CD4-positive, alpha-beta T cell treated with Interleukin-10 for 1 hour (primary cell): ENCODE measurements around the gene TFAP2E.

Experiments
- DNase-seq: peaks from one replicate; pipeline ENCODE4 v3.0.0-alpha.2; 2020

The TFAP2E gene

DNA sequence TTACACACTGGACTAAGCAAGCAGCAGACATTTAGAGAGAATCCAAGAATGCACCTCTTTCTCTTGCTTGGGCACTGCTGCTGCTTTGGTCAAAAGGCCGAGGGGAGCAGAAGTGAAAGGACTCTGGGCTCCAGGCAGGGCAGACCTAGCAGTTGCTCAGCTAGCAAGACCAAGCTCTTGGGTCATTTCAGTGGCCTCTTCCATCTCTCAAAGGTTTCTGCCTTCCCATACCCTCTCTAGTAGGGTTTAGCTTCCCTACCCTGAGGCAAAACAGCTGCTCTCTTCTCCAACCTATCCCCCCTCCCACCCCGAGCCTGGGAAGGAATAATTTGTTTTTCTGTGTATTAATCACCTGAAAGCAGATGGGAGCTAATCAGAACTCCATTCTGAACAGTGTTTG, 25.8 kb downstream of the TFAP2E start:
- no peak for DNase-seq

DNA sequence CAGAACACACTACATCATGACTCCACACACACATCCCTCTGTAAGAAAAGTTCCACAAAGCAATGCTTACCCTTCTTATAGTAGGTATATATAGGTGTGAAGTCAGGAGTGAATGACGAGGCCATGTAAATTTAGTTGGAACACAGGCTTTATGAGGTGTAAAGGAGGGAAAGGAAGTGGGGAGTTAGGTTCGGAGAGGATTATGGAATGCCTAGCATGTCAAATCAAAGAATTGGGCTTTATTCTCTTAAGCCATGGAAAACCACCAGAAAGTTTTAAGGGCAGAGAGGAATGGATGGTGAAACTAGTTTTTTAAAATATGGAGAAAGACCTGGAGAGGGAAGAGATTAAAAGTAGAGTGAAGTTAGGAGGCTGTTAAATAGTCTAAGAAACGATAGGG, 26.3 kb downstream of the TFAP2E start:
- no peak for DNase-seq

DNA sequence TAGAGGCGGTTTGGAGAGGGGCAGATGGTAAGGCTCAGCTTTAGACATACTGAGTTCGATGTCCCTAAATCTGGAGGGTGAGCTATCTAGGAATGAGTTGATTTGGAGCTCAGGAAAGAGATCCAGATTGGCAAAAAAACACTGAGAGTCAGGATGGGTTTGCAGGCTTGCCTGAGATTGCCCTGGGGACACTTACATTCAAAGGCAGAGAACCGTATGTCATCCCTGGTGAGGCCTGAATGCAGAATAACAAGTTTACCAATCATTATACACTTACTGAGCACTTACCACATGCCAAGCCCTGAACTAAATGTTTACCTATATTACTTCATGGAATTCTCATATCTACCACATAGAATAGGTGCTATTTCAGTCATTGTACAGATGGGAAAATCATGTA, 27.5 kb downstream of the TFAP2E start:
- DNase-seq = no peak

DNA sequence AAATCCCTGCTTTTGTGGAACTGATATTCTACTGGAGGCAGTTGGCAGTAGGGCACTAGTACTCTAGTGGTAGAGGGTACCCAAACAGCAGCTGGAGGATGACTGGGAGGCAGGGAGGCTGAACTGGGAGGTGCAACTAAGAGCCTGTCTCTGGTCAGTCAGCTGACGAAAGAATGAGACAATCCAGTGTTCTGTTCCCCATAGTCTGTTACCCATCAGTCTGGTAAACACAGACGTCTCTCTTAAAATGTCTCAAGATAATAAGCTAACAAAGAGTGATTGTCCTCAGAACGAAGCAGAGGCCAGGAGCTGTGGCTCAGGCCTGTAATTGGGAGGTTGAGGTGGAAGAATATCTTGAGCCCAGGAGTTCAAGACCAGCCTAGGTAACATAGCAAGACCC, 30.4 kb downstream of the TFAP2E start:
- DNase-seq = no peak

DNA sequence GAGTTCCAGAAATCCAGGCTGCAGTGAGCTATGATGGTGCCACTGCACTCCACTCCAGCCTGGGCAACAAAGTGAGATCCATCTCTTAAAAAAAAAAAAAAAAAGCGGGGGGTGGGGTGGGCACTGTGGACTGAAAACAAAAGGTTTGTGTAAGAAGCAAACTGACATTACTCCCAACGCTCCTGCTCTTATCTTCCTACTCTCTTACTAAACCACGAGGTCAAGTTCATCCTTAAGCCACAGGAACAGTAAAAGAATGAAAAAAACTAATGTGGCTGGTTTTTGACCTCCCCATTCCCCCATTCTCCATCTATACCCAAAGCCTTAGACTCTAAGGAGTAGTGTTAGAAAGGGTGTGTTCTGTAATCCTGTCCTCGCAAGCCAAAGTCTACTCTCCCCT, 30.8 kb downstream of the TFAP2E start:
- no peak for DNase-seq

DNA sequence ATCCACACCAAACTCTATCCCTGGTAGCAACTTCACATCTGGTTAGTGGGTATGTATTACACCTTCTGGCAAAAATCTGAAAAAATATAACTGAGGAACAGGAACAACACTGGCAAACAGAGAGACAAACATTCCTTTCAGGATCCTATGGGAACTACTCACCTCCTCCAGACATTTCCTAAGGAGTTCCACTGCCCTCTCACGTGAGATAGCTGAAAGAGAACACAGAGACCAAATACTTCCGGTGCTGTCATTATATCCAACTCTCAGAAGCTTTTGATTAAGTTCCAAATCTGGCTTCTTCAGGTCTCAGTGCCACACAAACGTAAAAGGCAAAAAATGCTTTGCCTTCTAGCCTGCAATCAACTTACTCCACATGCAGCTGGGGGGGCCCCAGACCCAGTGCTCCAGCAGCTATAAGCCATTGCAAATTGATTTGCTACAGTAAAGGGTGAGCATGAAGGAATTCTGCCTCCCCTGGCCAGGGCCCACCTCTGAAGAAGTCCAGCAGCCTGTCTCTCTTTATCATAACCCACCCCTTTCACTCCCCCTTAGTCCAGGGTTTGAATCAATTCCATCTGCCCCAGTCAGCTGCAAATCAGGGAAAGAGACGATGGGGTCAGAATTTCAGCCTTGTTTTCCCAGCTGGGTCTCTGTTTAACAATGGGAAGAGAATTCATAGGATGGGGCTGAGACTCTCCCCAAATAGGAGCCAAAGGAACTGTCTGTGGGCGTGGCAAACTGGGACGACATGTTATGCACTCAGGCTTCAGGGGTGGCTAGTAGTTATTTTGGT, 32.2 kb downstream of the TFAP2E start:
- no peak for DNase-seq

DNA sequence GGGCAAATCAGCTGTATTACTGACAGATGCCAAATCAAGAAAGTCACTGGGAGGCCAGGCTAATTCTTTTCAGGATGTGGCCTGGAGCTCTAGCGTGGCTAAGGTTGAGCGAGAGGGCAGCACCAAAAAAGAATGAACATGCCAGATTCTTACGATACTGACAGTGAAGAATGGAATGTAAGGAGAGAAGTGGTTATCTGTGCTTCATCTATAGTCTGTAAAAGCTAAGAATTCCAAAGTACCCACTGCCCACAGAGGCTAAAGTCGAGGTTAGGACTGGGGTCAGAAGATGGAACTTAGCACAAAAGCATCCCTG, 32.7 kb downstream of the TFAP2E start:
- DNase-seq = no peak

DNA sequence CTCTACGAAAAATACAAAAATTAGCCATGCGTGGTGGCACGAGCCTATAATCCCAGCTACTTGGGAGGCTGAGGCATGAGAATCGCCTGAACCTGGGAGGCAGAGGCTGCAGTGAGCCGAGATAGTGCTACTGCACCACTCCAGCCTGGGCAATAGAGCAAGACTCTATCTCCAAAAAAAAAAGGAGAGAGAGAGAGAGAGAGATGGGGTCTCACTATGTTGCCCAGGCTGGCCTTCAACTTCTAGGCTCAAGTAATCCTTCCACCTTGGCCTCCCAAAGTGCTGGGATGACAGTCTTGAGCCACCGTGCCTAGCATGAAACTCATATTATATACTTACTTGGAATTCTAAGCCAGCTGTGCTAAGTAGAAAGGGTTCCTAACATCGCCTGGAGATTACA, 38.5 kb downstream of the TFAP2E start:
- DNase-seq = no peak

DNA sequence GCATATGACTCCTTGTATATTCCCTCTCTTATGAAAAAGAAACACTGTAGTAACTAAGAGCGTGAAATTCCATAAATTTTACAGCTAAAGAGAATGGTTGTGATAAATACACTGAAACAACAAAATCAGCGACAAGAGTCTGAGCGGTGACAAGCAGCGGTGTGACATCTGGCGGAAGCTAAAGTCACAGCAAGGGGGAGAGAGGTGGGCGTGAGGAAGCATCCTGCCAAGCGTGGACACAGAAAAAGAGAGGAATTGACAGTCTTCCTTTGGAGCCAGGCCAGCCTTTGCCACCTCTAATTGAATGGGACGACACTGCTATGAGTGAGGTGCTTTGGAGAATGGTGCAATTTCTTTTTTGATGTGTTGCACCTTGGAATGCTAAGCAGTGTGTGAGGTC, 42.3 kb downstream of the TFAP2E start:
- DNase-seq = no peak

DNA sequence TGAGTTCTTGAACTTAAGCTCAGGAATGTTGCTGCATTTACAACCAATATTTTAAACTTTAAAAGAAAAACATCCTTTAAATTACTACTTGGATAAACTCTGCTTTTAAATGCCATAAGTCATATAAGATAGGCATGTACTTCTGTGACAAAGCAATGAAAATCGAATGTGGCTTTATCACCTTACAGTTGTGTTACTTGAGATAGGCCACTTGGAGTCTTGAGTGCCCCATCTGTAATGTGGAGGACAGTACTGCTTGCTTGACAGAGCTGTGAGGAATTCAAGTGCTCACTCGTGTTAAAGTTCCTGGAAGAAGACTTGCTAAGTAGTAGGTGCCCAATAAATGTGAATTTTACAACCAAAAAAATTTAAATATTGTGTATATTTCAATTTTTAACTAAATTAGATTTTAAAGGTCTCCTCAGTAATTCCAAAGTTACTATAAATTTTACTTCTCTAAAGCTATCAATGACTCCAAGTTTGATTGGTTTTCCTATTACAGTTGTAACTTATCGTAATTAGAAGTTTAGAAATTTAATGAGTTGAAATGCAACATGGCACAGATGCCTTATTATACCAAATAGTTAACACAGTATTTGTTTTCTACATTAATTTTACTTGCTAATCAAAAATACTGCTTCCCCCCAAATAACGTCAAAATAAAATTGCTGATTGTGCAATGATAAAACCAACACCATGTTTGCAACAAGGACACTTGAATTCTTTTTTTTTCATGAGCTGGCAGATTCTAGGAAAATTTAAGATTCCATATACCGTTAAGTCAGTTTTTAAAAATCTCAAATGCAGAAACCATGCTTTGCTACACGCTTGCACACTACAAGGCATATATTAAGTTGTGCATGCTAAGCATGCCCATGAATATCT, 46.4 kb downstream of the TFAP2E start:
- no peak for DNase-seq

DNA sequence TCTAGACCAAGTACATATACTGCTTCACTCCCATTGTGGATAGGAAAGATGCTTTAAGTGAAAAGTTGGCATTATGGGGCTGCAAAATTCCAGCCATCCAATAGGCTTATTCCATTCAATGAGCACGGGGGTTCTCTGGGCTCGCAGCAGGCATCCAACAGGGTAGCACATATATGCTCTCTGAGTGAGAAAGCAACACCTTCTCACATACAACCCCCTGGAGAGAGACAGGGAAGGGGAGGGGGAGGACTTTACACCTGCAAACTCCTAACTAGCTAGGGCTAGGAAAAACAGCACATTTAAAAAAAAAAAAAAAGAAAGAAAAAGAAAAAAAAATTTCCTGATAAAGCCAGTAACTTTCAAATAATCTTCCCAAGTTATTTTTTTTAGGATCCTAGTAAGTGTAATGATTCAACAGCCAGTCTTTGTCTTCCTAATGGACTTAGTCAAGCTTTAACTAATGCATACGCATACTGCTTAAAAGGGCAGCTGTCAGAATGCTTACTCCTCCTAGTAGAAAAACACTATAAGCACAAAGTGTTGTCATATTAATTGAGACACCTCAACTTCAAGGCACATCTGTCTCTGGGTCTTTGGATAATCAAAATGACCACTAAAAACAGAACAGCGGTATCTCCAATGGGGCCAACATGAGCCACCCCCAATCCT, 49.5 kb downstream of the TFAP2E start:
- DNase-seq = no peak

DNA sequence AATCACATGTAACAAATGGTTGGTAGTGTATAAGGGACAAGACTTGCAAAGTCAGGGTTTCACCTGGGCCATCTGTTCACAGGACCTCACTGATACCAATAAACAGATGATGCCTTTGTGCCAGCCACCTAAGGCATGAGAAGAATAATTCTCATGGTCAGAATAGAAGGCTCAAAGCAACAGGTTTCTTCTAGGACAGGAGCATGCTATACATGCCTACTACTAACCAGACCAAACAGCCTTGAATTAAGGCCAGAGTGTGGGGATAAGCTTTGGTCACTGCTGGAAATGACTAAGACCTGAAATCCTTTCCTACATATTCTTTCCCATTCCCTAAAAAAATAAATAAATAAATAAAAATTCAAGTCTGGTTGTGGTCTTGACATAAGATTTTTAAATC, 50.7 kb downstream of the TFAP2E start:
- DNase-seq = no peak

DNA sequence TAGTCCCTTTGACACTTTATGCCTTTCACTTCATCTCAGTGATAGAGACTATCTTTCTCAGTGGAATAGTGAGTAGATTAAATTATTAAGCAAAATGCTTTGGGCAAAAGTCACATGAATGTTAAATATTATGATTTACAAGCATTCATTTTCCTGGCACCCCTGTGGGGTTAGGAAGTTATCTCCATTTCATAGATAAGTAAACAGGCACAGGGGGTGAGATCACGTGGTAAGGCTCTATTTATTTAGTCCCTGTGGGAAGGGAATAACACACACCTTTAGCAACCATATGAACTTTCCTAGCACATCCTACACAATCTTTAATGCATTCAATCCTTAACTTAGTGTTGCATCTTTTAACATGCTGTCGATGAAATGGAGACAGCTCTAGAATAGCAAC, 55.9 kb downstream of the TFAP2E start:
- no peak for DNase-seq

DNA sequence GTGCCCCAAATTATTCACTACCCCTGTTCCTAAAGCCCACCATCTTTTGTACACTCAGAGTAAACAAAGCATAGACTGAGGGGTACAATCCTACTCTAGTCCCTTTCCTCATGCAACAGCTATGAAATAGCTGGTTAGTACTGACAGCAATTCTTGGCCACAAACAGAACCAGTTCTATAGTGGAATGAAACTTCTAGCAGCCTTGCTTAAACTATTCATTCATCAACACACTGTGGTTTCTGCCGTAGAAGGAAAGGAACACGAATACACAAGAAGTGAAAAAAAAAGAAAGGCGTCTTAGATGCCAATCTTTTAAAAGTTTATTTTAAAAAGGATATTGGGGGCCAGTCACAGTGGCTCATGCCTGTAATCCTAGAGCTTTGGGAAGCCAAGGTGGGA, 58.3 kb downstream of the TFAP2E start:
- no peak for DNase-seq

DNA sequence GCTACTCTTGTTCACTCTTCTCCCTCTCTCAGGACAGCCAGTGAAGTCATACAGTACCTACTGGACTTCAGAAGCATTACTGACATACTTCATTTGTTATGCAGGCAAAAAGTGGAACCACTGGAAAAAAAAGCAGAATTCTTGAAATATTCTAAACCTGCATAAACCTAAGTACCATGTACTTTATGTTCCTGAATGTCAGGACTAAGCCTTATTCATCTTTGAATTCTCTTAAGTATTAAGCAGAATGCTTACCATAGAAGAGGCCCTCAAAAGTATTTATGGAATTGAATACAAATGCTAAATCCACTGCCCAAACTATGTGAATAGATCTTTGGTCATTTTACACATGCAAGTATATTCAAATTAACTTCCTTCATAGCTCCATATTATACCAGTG, 60.4 kb downstream of the TFAP2E start:
- no peak for DNase-seq

DNA sequence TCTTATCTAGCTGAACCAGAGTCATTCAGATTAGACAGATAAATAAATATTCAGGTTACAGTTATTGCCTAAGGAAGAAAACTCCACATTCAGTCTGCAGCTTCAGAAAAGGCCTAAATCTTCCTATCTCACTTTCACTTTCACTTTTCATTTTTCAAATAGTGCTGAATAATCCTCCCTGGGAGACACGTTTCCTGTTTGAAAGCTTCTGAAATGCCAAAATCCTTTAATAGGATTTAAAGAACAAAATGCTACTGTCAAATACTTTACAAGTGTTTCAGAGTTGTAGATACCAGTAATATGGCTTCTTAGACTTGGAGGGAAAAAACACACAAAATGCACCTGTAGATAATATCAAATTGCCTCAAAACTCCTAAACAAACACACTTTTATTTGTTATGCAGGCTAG, 64.3 kb downstream of the TFAP2E start:
- DNase-seq = peak; percentile 47

DNA sequence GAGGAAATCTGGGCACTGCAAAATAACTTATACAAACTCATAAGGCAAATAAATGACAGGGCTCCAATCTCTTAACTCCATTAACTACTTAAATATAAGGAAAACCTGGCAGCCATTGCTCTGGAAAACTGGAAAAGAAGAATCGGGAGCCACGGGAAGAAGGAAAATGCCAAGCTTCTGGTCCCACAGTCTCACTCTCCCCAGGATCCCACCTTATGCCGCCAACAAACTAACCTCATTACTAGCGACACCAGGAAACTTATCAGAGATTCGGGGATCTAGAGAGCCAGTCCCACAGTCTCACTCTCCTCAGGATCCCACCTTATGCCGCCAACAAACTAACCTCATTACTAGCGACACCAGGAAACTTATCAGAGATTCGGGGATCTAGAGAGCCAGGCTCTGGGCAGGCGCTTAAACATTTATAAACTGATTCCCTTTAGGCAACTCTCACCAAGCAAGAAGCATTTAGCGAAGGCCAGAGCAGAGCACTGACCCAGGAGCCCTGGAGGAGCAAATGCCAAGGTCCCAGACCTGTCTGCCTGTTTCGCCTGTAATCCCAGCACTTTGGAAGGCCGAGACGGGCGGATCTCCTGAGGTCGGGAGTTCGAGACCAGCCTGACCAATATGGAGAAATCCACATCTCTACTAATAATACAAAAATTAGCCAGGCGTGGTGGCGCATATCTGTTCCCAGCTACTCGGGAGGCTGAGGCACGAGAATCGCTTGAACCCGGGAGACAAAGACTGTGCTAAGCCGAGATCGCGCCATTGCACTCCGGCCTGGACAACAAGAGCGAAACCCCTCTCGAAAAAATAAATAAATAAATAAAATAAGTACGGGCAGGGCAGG, 67.5 kb downstream of the TFAP2E start:
- no peak for DNase-seq

DNA sequence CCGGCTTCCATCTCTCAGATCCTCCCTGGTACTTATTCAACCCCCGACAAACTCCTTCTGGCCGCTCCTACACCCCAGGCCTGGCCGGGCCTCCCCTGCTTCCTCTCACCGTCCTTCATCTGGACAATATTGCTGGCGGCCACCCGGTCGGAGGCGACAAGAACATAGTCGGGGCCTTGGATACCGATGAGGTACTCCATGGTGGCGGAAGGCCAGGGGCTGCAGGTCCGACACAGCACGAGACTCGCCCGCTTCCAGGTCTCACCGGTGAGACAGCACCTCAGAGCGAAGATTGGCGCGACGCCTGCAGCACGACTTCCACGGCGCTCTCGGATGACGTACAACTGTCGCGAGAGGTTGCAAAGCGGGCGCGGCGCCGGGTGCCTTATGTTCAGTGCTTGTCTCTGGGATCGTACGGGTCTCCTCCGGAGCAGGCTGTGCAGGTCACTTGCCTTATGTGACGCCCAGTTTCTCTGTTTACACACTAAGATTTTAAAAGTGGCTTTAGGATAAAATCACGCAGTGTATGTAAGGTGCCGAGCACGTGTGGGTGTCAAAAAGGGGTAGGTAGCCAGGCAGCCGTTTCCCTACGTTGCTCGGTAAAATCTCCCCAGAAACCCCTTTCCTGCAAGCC, 68.2 kb downstream of the TFAP2E start, which contains the start of gene PSMB2:
Gene PSMB2, minus strand, starts transcription at position 294 of the 634 bp plus-strand sequence. Its CDS starts 94 bp downstream, at position 200.
- DNase-seq = peak; percentile 96

DNA sequence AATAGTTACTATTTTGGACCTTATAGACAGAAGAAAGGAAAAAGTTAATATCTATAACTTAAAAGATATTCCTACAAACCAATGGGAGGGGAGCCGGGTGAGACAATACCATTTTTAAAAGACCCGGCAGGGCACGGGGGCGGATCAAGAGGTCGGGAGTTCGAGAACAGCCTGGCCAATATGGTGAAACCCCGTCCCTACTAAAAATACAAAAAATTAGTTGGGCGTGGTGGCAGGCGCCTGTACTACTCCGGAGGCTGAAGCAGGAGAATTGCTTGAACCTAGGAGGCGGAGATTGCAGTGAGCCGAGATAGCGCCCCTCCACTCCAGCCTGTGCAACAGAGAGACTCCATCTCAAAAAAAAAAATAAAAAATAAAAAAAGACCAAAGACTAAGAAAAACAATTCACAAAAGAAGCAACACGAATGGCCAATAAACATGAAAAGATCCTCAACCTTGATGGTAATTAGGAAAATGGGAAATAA, 69.4 kb downstream of the TFAP2E start:
- peak; percentile 19 for DNase-seq

DNA sequence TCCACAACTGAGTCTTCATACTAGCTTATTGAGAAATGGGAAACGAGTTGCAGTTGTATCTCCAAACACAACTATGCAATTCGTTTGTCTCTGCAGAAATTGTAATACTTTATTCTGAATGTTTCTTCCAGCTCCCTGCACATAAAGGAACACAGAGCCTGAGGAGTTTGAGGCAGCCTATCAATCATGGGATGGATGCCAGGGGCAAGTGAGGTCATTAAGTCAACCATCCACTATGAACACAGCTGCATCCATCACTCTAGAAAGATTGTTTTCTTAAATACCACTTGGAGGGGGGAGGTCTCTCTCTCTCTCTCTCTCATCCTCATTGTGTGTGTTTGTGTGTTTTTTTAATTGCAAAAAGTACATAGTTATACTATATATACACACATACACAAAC, 71.1 kb downstream of the TFAP2E start:
- no peak for DNase-seq
